SK-N-SH (cell line): ENCODE results near the gene BPIFA3. TPM values are rescaled to one million over a fixed set of nuclear protein-coding genes. Genes with fewer than 3 reads are reported as not detected.

Experiments
- CTCF ChIA-PET: fragments of 300-600, 350-600 bp; formaldehyde crosslinking; extraction: SDS; loops from one replicate; lab custom pipeline; 2021; lab: Yijun Ruan, JAX
- POLR2A ChIA-PET: fragments of 350-600 bp; sonication (Branson Sonifier 250); formaldehyde crosslinking; extraction: SDS; loops from one replicate; lab custom pipeline; 2020; ENCODE audit warnings: antibody characterized with exemption, inconsistent platforms; lab: Yijun Ruan, JAX
- DNase-seq: peaks from one replicate; pipeline ENCODE4 v3.0.0; 2012
- H2AFZ ChIP-seq: fragments of 200-600 bp; sonication (generic); 2 replicates; pipeline ENCODE4 v1.8.1; 2016; ENCODE audit warnings: antibody characterized with exemption, mild to moderate bottlenecking, low read depth
- H3F3A ChIP-seq: fragments of 200-600 bp; sonication (generic); replicated peaks from 2 replicates; pipeline ENCODE3; 2016; ENCODE audit warnings: antibody characterized with exemption, mild to moderate bottlenecking; ENCODE audit not compliant: insufficient read depth
- H3K27ac ChIP-seq, 2 experiments: fragments of 200-500 bp in 1 of 2; fragments of 200-600 bp in 1 of 2; sonication (Bioruptor generic) in 1 of 2; sonication (generic), shearing (Covaris generic) in 1 of 2; 2 replicates each; pipeline versions ENCODE4 v1.5.1 to v1.6.1; 2014 to 2016; ENCODE audit warnings: low read depth in 2 of 2, inconsistent platforms in 1 of 2, low read length in 1 of 2, mild to moderate bottlenecking in 1 of 2, mixed read lengths in 1 of 2
- H3K27me3 ChIP-seq: fragments of 200-600 bp; sonication (generic), shearing (Covaris generic); 2 replicates; pipeline ENCODE4 v1.6.1; 2016; ENCODE audit warnings: mixed run types; ENCODE audit not compliant: insufficient read depth
- H3K36me3 ChIP-seq, 2 experiments: fragments of 200-500 bp in 1 of 2; fragments of 200-600 bp in 1 of 2; sonication (Bioruptor generic) in 1 of 2; sonication (generic) in 1 of 2; replicated peaks in 1 of 2; 2 replicates each; pipeline versions ENCODE3 to v1.5.1; 2014 to 2016; ENCODE audit warnings: low read length in 1 of 2, mild to moderate bottlenecking in 1 of 2; ENCODE audit not compliant: insufficient read depth in 2 of 2, control insufficient read depth in 1 of 2
- H3K4me1 ChIP-seq, 2 experiments: fragments of 200-500 bp in 1 of 2; fragments of 200-600 bp in 1 of 2; sonication (Bioruptor generic) in 1 of 2; sonication (generic), shearing (Covaris generic) in 1 of 2; 2 replicates each; pipeline versions ENCODE4 v1.5.1 to v1.6.1; 2014 to 2016; ENCODE audit warnings: low read depth in 1 of 2, low read length in 1 of 2, mixed run types in 1 of 2; ENCODE audit not compliant: insufficient read depth in 2 of 2, control insufficient read depth in 1 of 2
- H3K4me2 ChIP-seq: fragments of 200-600 bp; sonication (generic), shearing (Covaris generic); 2 replicates; pipeline ENCODE4 v1.6.1; 2017; ENCODE audit warnings: mixed run types
- H3K4me3 ChIP-seq, 2 experiments: fragments of 200-500 bp in 1 of 2; fragments of 200-600 bp in 1 of 2; sonication (Bioruptor generic) in 1 of 2; sonication (generic), shearing (Covaris generic) in 1 of 2; 2 replicates each; pipeline versions ENCODE4 v1.5.1 to v1.8.1; 2014 to 2016; ENCODE audit warnings: low read depth in 2 of 2, inconsistent platforms in 1 of 2, low read length in 1 of 2, mild to moderate bottlenecking in 1 of 2, mixed read lengths in 1 of 2, moderate library complexity in 1 of 2
- H3K79me2 ChIP-seq: fragments of 200-600 bp; sonication (generic); 2 replicates; pipeline ENCODE4 v1.8.1; 2017; ENCODE audit warnings: mild to moderate bottlenecking; ENCODE audit not compliant: insufficient read depth
- H3K9ac ChIP-seq: fragments of 200-600 bp; sonication (generic); 2 replicates; pipeline ENCODE4 v1.6.1; 2017; ENCODE audit warnings: mixed run types
- H3K9me2 ChIP-seq: fragments of 200-600 bp; sonication (generic); 2 replicates; pipeline ENCODE4 v1.6.1; 2017; ENCODE audit warnings: mixed run types
- H3K9me3 ChIP-seq: fragments of 200-600 bp; sonication (generic); 2 replicates; pipeline ENCODE4 v1.6.1; 2017; ENCODE audit warnings: mixed run types, mild to moderate bottlenecking, moderate library complexity
- H4K20me1 ChIP-seq: fragments of 200-600 bp; sonication (generic); 2 replicates; pipeline ENCODE4 v1.6.1; 2017; ENCODE audit warnings: mild to moderate bottlenecking, mixed run types; ENCODE audit not compliant: insufficient read depth
- CHD2 ChIP-seq: fragments of 150-350 bp; IDR thresholded peaks from 2 replicates; pipeline ENCODE4 v1.6.1; 2018; ENCODE audit warnings: low read length; ENCODE audit not compliant: partially characterized antibody
- ELF1 ChIP-seq: IDR thresholded peaks from 2 replicates; pipeline ENCODE4 v1.4.0; 2012
- EP300 ChIP-seq, 2 experiments: IDR thresholded peaks; 2 replicates each; pipeline versions ENCODE4 v1.4.0 to v1.6.1; 2012; ENCODE audit warnings: borderline replicate concordance in 1 of 2, low read depth in 1 of 2, low read length in 1 of 2
- FOSL2 ChIP-seq: IDR thresholded peaks from 2 replicates; pipeline ENCODE4 v1.4.0; 2012; ENCODE audit warnings: low read depth, mild to moderate bottlenecking, moderate library complexity, borderline replicate concordance
- FOXM1 ChIP-seq: IDR thresholded peaks from 2 replicates; pipeline ENCODE4 v1.4.0; 2012; ENCODE audit warnings: low read depth, mild to moderate bottlenecking
- IRF3 ChIP-seq: fragments of 150-350 bp; IDR thresholded peaks from 2 replicates; pipeline ENCODE4 v1.6.1; 2016; ENCODE audit warnings: mild to moderate bottlenecking, low read depth, low read length
- JUND ChIP-seq: IDR thresholded peaks from 2 replicates; pipeline ENCODE4 v1.4.0; 2012
- MAX ChIP-seq: IDR thresholded peaks from 2 replicates; pipeline ENCODE4 v1.4.0; 2012; ENCODE audit warnings: low read depth
- MEF2A ChIP-seq: IDR thresholded peaks from 2 replicates; pipeline ENCODE4 v1.4.0; 2012; ENCODE audit warnings: low read depth, borderline replicate concordance
- MXI1 ChIP-seq: IDR thresholded peaks from 2 replicates; pipeline ENCODE4 v1.6.1; 2012; ENCODE audit warnings: mild to moderate bottlenecking, low read depth, low read length, improper control_type of control experiment
- NRF1 ChIP-seq: IDR thresholded peaks from 2 replicates; pipeline ENCODE4 v1.6.1; 2012; ENCODE audit warnings: low read depth, mild to moderate bottlenecking, low read length
- PBX3 ChIP-seq: IDR thresholded peaks from 2 replicates; pipeline ENCODE4; 2012
- POLR2AphosphoS5 ChIP-seq: IDR thresholded peaks from 2 replicates; pipeline ENCODE4 v1.6.1; 2012; ENCODE audit warnings: low read depth, low read length
- RAD21 ChIP-seq: IDR thresholded peaks from 2 replicates; pipeline ENCODE4 v1.6.1; 2012; ENCODE audit warnings: mild to moderate bottlenecking, low read length
- REST ChIP-seq: IDR thresholded peaks from 2 replicates; pipeline ENCODE4 v1.6.1; 2012; ENCODE audit warnings: mild to moderate bottlenecking, low read depth, low read length, moderate library complexity
- RXRA ChIP-seq: IDR thresholded peaks from 2 replicates; pipeline ENCODE4 v1.4.0; 2012; ENCODE audit warnings: low read depth, mild to moderate bottlenecking, borderline replicate concordance
- TAF1 ChIP-seq: IDR thresholded peaks from 2 replicates; pipeline ENCODE4 v1.6.1; 2012; ENCODE audit warnings: low read depth, mild to moderate bottlenecking, low read length, moderate library complexity, borderline replicate concordance
- TCF12 ChIP-seq: IDR thresholded peaks from 2 replicates; pipeline ENCODE4 v1.4.0; 2012
- TEAD4 ChIP-seq: IDR thresholded peaks from 2 replicates; pipeline ENCODE4 v1.4.0; 2012; ENCODE audit warnings: mild to moderate bottlenecking, borderline replicate concordance; ENCODE audit not compliant: insufficient read depth
- USF2 ChIP-seq: fragments of 150-350 bp; IDR thresholded peaks from 2 replicates; pipeline ENCODE4 v1.6.1; 2017; ENCODE audit warnings: antibody characterized with exemption, low read length, low read depth, borderline replicate concordance
- WGBS: methylation state at CpG from one replicate; pipeline ENCODE4 v1.1.6; 2017; ENCODE audit warnings: low lambda C conversion rate; 5-methylcytosine and 5-hydroxymethylcytosine counted together
- polyA plus RNA-seq, 3 experiments: library from polyadenylated mRNA; depleted of rRNA; stranded (reverse); fragments of >200 nt; gene quantifications; 2 replicates each; pipeline ENCODE4 v1.2.3, GENCODE V29; 2012

BPIFA3 gene
- polyA plus RNA-seq, 1 of the 3 experiments (the other 2 are of a cell fraction): not detected

GRCh38 chr20:33263784-33264183 is 46.6 kb downstream of the BPIFA3 start:
- TF ChIP-seq MAX (no peak), USF2 (no peak), FOSL2 (no peak), MEF2A (no peak), PBX3 (no peak), TEAD4 (no peak), POLR2AphosphoS5 (no peak), RAD21 (no peak), MXI1 (no peak), TAF1 (no peak), EP300 (IDR thresholded peaks at IDR 0.05; ENCODE audit: borderline replicate concordance in 1 of 2, low read depth in 1 of 2, low read length in 1 of 2) (no peak), IRF3 (no peak), CHD2 (no peak), RXRA (no peak), JUND (no peak), TCF12 (no peak), NRF1 (no peak), ELF1 (no peak), REST (no peak), FOXM1 (no peak)
- Histone ChIP-seq H3K9me3 (no peaks in the 10 kb centered on the region), H3K9ac (no peak overlapping the region), H3K9me2 (no peaks in the 10 kb centered on the region), H3K4me2 (no peak overlapping the region), H4K20me1 (no peaks in the 10 kb centered on the region), H3K79me2 (no peaks in the 10 kb centered on the region), H2AFZ (no peak overlapping the region), H3K4me1 (no peaks in the 10 kb centered on the region), H3K4me3 (no peak overlapping the region), H3K27me3 (peaks cover 17% of the 10 kb centered on the region; the same call in 1 of the 2 replicates), H3K27ac (no peak overlapping the region), H3K36me3 (no peaks in the 10 kb centered on the region), H3F3A (peaks cover 4% of the 10 kb centered on the region)
- WGBS: 33% methylated on average over 4 of the region's 5 CpGs
- CTCF ChIA-PET: interaction anchor here (1.8 to 3.2 kb wide), 5 partner anchors 11 to 39 kb away, joined by 5 to 34 read pairs (median 18); no protein-coding TSS in a partner anchor
- POLR2A ChIA-PET: no interaction called here
- no peak for DNase-seq
